ENCODE measurements around the gene PLA2G4A.

PLA2G4A gene

GRCh38 chr1:186834399-186834958, 5.7 kb downstream of the PLA2G4A start:
- no peak for DNase-seq (ENCODE audit: low spot score)

GRCh38 chr1:186835448-186835847, 6.7 kb downstream of the PLA2G4A start:
- DNase-seq (ENCODE audit: low spot score) = no peak

- DNase-seq (ENCODE audit: low spot score) = no peak
Measured at GRCh38 chr1:186837806-186838205, 9.1 kb downstream of the PLA2G4A start.

- no peak for DNase-seq (ENCODE audit: low spot score)
Measured at GRCh38 chr1:186838380-186839040, 9.8 kb downstream of the PLA2G4A start.

- DNase-seq (ENCODE audit: low spot score) = no peak
Measured at GRCh38 chr1:186839041-186839400, 10.3 kb downstream of the PLA2G4A start.

- no peak for DNase-seq (ENCODE audit: low spot score)
Measured at GRCh38 chr1:186841599-186841998, 12.8 kb downstream of the PLA2G4A start.

GRCh38 chr1:186842547-186842946, 13.8 kb downstream of the PLA2G4A start:
- DNase-seq (ENCODE audit: low spot score) = no peak

GRCh38 chr1:186843226-186843625, 14.5 kb downstream of the PLA2G4A start:
- no peak for DNase-seq (ENCODE audit: low spot score)

GRCh38 chr1:186843931-186844330, 15.2 kb downstream of the PLA2G4A start:
- DNase-seq (ENCODE audit: low spot score) = no peak

GRCh38 chr1:186845576-186846210, 16.9 kb downstream of the PLA2G4A start:
- DNase-seq (ENCODE audit: low spot score) = no peak

- DNase-seq (ENCODE audit: low spot score) = no peak
Measured at GRCh38 chr1:186848509-186849130, 19.9 kb downstream of the PLA2G4A start.

GRCh38 chr1:186849271-186849671, 20.5 kb downstream of the PLA2G4A start:
- no peak for DNase-seq (ENCODE audit: low spot score)

- DNase-seq (ENCODE audit: low spot score) = no peak
Measured at GRCh38 chr1:186849826-186850225, 21.1 kb downstream of the PLA2G4A start.

GRCh38 chr1:186854102-186854501, 25.4 kb downstream of the PLA2G4A start:
- DNase-seq (ENCODE audit: low spot score) = no peak

- DNase-seq (ENCODE audit: low spot score) = no peak
Measured at GRCh38 chr1:186858923-186859322, 30.2 kb downstream of the PLA2G4A start.

GRCh38 chr1:186859995-186860394, 31.2 kb downstream of the PLA2G4A start:
- DNase-seq (ENCODE audit: low spot score) = no peak

GRCh38 chr1:186864296-186864695, 35.5 kb downstream of the PLA2G4A start:
- no peak for DNase-seq (ENCODE audit: low spot score)

GRCh38 chr1:186865253-186865652, 36.5 kb downstream of the PLA2G4A start:
- DNase-seq (ENCODE audit: low spot score) = no peak

GRCh38 chr1:186865857-186866256, 37.1 kb downstream of the PLA2G4A start:
- DNase-seq (ENCODE audit: low spot score) = no peak

GRCh38 chr1:186869526-186870228, 40.9 kb downstream of the PLA2G4A start:
- no peak for DNase-seq (ENCODE audit: low spot score)

GRCh38 chr1:186871784-186872183, 43.0 kb downstream of the PLA2G4A start:
- DNase-seq (ENCODE audit: low spot score) = no peak

GRCh38 chr1:186872291-186872690, 43.5 kb downstream of the PLA2G4A start:
- no peak for DNase-seq (ENCODE audit: low spot score)

GRCh38 chr1:186873687-186874086, 44.9 kb downstream of the PLA2G4A start:
- DNase-seq (ENCODE audit: low spot score) = no peak

All from hepatic stellate cell (primary cell).